Measurements from ENCODE around the gene CYB5D1. TPM values are rescaled to one million over a fixed set of nuclear protein-coding genes. Genes with fewer than 3 reads are reported as not detected.
A peak's percentile ranks its signal among the peaks of the same experiment; 100 is the strongest.

Gene CYB5D1
- total RNA-seq, 1 experiment from 2014 or later = 18.7 TPM

DNA sequence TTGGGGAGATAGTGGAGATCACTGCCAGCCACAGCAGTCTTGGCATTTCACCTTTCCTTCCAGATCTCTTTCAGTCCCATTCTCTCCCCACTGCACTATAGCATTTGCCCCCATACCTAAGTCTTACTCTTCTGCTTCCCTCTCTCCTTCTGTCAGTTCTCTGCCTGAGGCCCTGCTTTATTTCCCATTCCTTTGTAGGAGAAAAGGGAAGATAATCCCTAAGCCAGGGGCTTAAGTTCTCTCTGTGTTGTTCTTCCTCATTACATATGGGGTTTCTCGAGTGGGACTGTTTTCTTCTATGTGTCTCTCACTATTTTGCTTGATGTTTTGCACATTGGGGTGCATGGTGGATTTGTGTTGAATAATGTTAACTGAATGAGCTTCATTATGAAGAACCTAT, 17.4 kb upstream of the CYB5D1 start:
- no peak for TF ChIP-seq EZH2 (IDR thresholded peaks at IDR 0.05; ENCODE audit: borderline replicate concordance, low read depth, low read length, poor library complexity, severe bottlenecking)
- TF ChIP-seq, protein P1, sequence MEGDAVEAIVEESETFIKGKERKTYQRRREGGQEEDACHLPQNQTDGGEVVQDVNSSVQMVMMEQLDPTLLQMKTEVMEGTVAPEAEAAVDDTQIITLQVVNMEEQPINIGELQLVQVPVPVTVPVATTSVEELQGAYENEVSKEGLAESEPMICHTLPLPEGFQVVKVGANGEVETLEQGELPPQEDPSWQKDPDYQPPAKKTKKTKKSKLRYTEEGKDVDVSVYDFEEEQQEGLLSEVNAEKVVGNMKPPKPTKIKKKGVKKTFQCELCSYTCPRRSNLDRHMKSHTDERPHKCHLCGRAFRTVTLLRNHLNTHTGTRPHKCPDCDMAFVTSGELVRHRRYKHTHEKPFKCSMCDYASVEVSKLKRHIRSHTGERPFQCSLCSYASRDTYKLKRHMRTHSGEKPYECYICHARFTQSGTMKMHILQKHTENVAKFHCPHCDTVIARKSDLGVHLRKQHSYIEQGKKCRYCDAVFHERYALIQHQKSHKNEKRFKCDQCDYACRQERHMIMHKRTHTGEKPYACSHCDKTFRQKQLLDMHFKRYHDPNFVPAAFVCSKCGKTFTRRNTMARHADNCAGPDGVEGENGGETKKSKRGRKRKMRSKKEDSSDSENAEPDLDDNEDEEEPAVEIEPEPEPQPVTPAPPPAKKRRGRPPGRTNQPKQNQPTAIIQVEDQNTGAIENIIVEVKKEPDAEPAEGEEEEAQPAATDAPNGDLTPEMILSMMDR (conservative IDR thresholded peaks at IDR 0.05; ENCODE audit: low read depth, low read length) = no peak
- no peak for DNase-seq (ENCODE audit: low spot score)
- Histone ChIP-seq H3K9me3 (ENCODE audit: low read depth, low read length, poor library complexity, severe bottlenecking) (no peaks in the 10 kb centered on the region), H3K27me3 (replicated peaks; ENCODE audit: insufficient read depth, low read depth, low read length, poor library complexity) (no peaks in the 10 kb centered on the region), H3K4me3 (ENCODE audit: low read depth, low read length, poor library complexity, severe bottlenecking) (peak overlapping the region; percentile 81), H3K27ac (ENCODE audit: low read depth, low read length, poor library complexity, severe bottlenecking) (peak overlapping the region; percentile 97), H3K4me1 (ENCODE audit: insufficient read depth, low read length, poor library complexity, severe bottlenecking) (peaks cover 44% of the 10 kb centered on the region), H3K36me3 (ENCODE audit: insufficient read depth, low read length, poor library complexity, severe bottlenecking) (peaks cover 7% of the 10 kb centered on the region)
- CTCF ChIA-PET = no interaction called here
- POLR2A ChIA-PET (ENCODE audit: low non-redundant PET) = interaction anchor here (0.5 kb wide), 1 partner anchor 234 kb away, joined by 3 read pairs; no protein-coding TSS in a partner anchor
- BruUV-seq (replicated peaks) = no TSS peak
- intact Hi-C loops (cut with micrococcal nuclease; ENCODE audit: unreplicated experiment) = loop anchor here (5.0 kb wide), 1 partner anchor 382 kb away; no protein-coding TSS in a partner anchor

GRCh38 chr17:7840875-7841274, 16.9 kb upstream of the CYB5D1 start:
- intact Hi-C loops (cut with micrococcal nuclease; ENCODE audit: unreplicated experiment) = loop anchor here (5.0 kb wide), 1 partner anchor 381 kb away; no protein-coding TSS in a partner anchor
- H3K36me3 ChIP-seq (ENCODE audit: insufficient read depth, low read length, poor library complexity, severe bottlenecking) = peaks cover 12% of the 10 kb centered on the region
- POLR2A ChIA-PET (ENCODE audit: low non-redundant PET) = interaction anchor here (0.5 kb wide), 1 partner anchor 233 kb away, joined by 3 read pairs; no protein-coding TSS in a partner anchor
- TF ChIP-seq, protein P1 (conservative IDR thresholded peaks at IDR 0.05; ENCODE audit: low read depth, low read length) = no peak
- no peak for TF ChIP-seq EZH2 (IDR thresholded peaks at IDR 0.05; ENCODE audit: borderline replicate concordance, low read depth, low read length, poor library complexity, severe bottlenecking)
- H3K4me1 ChIP-seq (ENCODE audit: insufficient read depth, low read length, poor library complexity, severe bottlenecking) = peaks cover 44% of the 10 kb centered on the region
- H3K4me3 ChIP-seq (ENCODE audit: low read depth, low read length, poor library complexity, severe bottlenecking) = peak overlapping the region; percentile 81
- no peak for DNase-seq (ENCODE audit: low spot score)
- H3K27ac ChIP-seq (ENCODE audit: low read depth, low read length, poor library complexity, severe bottlenecking) = peak overlapping the region; percentile 97
- no peaks in the 10 kb centered on the region for H3K27me3 ChIP-seq (replicated peaks; ENCODE audit: insufficient read depth, low read depth, low read length, poor library complexity)
- no peaks in the 10 kb centered on the region for H3K9me3 ChIP-seq (ENCODE audit: low read depth, low read length, poor library complexity, severe bottlenecking)
- CTCF ChIA-PET = no interaction called here
- TSS peak; percentile 54 for BruUV-seq (replicated peaks)

GRCh38 chr17:7841396-7841914, 16.3 kb upstream of the CYB5D1 start:
- Histone ChIP-seq H3K4me3 (ENCODE audit: low read depth, low read length, poor library complexity, severe bottlenecking) (peak overlapping the region; percentile 81), H3K27me3 (replicated peaks; ENCODE audit: insufficient read depth, low read depth, low read length, poor library complexity) (no peaks in the 10 kb centered on the region), H3K36me3 (ENCODE audit: insufficient read depth, low read length, poor library complexity, severe bottlenecking) (peaks cover 16% of the 10 kb centered on the region), H3K4me1 (ENCODE audit: insufficient read depth, low read length, poor library complexity, severe bottlenecking) (peaks cover 44% of the 10 kb centered on the region), H3K9me3 (ENCODE audit: low read depth, low read length, poor library complexity, severe bottlenecking) (no peaks in the 10 kb centered on the region), H3K27ac (ENCODE audit: low read depth, low read length, poor library complexity, severe bottlenecking) (peak overlapping the region; percentile 97)
- CTCF ChIA-PET = no interaction called here
- intact Hi-C loops (cut with micrococcal nuclease; ENCODE audit: unreplicated experiment) = loop anchor here (5.0 kb wide), 1 partner anchor 381 kb away; no protein-coding TSS in a partner anchor
- no peak for TF ChIP-seq EZH2 (IDR thresholded peaks at IDR 0.05; ENCODE audit: borderline replicate concordance, low read depth, low read length, poor library complexity, severe bottlenecking)
- TF ChIP-seq, protein P1 (conservative IDR thresholded peaks at IDR 0.05; ENCODE audit: low read depth, low read length) = peak; percentile 29; the same call in 1 of the 2 replicates
- peak; percentile 89 for DNase-seq (ENCODE audit: low spot score)
- POLR2A ChIA-PET (ENCODE audit: low non-redundant PET) = interaction anchor here (1.0 kb wide), 1 partner anchor 10 kb away, joined by 3 read pairs; no protein-coding TSS in a partner anchor
- BruUV-seq (replicated peaks) = no TSS peak
